Measurements from ENCODE around the gene JUP. TPM values are rescaled to one million over a fixed set of nuclear protein-coding genes. Genes with fewer than 3 reads are reported as not detected.

JUP gene
- total and polyA plus RNA-seq, 2 of the 13 experiments (the other 11 are each of a cell fraction or from before 2014, with no cell fraction given), result 12.1 to 20.6 TPM

DNA sequence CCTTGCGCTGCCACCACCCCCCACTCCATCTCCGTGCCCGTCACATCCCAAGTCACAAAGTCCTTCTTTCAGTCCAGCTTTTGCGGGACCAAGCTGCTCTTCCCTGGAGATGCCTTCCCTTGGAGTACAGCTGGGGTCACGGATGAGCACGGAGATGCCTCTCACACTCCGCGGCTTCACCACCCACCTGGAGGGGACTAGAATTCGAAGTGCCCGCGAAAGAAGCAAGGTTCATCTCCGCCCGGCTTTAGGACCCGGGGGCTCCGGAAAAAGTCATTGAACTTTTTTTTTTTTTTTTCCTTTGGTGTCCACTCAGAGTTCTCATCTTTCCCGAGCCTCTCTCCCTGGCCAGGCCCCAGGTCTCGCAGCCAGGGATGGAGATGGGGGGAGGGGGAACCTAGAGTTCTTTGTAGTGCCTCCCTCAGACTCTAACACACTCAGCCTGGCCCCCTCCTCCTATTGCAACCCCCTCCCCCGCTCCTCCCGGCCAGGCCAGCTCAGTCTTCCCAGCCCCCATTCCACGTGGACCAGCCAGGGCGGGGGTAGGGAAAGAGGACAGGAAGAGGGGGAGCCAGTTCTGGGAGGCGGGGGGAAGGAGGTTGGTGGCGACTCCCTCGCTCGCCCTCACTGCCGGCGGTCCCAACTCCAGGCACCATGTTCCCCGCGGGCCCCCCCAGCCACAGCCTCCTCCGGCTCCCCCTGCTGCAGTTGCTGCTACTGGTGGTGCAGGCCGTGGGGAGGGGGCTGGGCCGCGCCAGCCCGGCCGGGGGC, 26.1 kb upstream of the JUP start, which contains the start of gene FKBP10 (continued):
- TF ChIP-seq, protein P1, sequence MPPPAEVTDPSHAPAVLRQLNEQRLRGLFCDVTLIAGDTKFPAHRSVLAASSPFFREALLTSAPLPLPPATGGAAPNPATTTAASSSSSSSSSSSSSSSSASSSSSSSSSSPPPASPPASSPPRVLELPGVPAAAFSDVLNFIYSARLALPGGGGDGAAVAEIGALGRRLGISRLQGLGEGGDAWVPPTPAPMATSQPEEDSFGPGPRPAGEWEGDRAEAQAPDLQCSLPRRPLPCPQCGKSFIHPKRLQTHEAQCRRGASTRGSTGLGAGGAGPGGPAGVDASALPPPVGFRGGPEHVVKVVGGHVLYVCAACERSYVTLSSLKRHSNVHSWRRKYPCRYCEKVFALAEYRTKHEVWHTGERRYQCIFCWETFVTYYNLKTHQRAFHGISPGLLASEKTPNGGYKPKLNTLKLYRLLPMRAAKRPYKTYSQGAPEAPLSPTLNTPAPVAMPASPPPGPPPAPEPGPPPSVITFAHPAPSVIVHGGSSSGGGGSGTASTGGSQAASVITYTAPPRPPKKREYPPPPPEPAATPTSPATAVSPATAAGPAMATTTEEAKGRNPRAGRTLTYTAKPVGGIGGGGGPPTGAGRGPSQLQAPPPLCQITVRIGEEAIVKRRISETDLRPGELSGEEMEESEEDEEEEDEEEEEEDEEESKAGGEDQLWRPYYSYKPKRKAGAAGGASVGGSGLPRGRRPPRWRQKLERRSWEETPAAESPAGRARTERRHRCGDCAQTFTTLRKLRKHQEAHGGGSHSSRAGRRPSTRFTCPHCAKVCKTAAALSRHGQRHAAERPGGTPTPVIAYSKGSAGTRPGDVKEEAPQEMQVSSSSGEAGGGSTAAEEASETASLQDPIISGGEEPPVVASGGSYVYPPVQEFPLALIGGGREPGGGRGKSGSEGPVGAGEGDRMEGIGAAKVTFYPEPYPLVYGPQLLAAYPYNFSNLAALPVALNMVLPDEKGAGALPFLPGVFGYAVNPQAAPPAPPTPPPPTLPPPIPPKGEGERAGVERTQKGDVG (CRISPR knock-in tag; IDR thresholded peaks at IDR 0.05; ENCODE audit: borderline replicate concordance), result no peak
- TF ChIP-seq, protein P2, sequence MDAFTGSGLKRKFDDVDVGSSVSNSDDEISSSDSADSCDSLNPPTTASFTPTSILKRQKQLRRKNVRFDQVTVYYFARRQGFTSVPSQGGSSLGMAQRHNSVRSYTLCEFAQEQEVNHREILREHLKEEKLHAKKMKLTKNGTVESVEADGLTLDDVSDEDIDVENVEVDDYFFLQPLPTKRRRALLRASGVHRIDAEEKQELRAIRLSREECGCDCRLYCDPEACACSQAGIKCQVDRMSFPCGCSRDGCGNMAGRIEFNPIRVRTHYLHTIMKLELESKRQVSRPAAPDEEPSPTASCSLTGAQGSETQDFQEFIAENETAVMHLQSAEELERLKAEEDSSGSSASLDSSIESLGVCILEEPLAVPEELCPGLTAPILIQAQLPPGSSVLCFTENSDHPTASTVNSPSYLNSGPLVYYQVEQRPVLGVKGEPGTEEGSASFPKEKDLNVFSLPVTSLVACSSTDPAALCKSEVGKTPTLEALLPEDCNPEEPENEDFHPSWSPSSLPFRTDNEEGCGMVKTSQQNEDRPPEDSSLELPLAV (CRISPR knock-in tag; conservative IDR thresholded peaks at IDR 0.05; ENCODE audit: low read depth), result no peak
- TF ChIP-seq DNMT1 (CRISPR knock-in tag; IDR thresholded peaks at IDR 0.05) (no peak), ZIK1 (CRISPR knock-in tag; IDR thresholded peaks at IDR 0.05; ENCODE audit: borderline replicate concordance, low read depth) (no peak), PHF8 (CRISPR knock-in tag; IDR thresholded peaks at IDR 0.05) (peak; percentile 69), NFYB (CRISPR knock-in tag; IDR thresholded peaks at IDR 0.05) (no peak; the same call in 1 of the 2 replicates), ZFX (CRISPR knock-in tag; IDR thresholded peaks at IDR 0.05; ENCODE audit: low read depth) (peak; percentile 75), KMT2B (CRISPR knock-in tag; IDR thresholded peaks at IDR 0.05) (no peak), ZNF224 (CRISPR knock-in tag; IDR thresholded peaks at IDR 0.05) (no peak), PRMT3 (CRISPR knock-in tag; IDR thresholded peaks at IDR 0.05; ENCODE audit: borderline replicate concordance, low read depth) (no peak), ZNF337 (CRISPR knock-in tag; IDR thresholded peaks at IDR 0.05; ENCODE audit: borderline replicate concordance, low read depth) (no peak), ZNF496 (CRISPR knock-in tag; IDR thresholded peaks at IDR 0.05; ENCODE audit: insufficient replicate concordance) (no peak), JARID2 (CRISPR knock-in tag; IDR thresholded peaks at IDR 0.05; ENCODE audit: insufficient replicate concordance) (no peak), TMF1 (CRISPR knock-in tag; IDR thresholded peaks at IDR 0.05; ENCODE audit: low read depth) (no peak), ZNF678 (CRISPR knock-in tag; IDR thresholded peaks at IDR 0.05) (no peak), CREB1 (IDR thresholded peaks at IDR 0.05) (0 out of 2 replicates have a peak, but pooled peaks have one; percentile 5), CREB1 (CRISPR knock-in tag; IDR thresholded peaks at IDR 0.05) (no peak), YY1 (IDR thresholded peaks at IDR 0.05; ENCODE audit: insufficient read depth, insufficient replicate concordance, low read depth, low read length) (peak; percentile 60), ZNF101 (CRISPR knock-in tag; IDR thresholded peaks at IDR 0.05; ENCODE audit: borderline replicate concordance, low read depth) (no peak)
- TF ChIP-seq, protein P3, sequence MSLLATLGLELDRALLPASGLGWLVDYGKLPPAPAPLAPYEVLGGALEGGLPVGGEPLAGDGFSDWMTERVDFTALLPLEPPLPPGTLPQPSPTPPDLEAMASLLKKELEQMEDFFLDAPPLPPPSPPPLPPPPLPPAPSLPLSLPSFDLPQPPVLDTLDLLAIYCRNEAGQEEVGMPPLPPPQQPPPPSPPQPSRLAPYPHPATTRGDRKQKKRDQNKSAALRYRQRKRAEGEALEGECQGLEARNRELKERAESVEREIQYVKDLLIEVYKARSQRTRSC (CRISPR knock-in tag; IDR thresholded peaks at IDR 0.05; ENCODE audit: low read depth), result no peak
- TF ChIP-seq, protein P4, sequence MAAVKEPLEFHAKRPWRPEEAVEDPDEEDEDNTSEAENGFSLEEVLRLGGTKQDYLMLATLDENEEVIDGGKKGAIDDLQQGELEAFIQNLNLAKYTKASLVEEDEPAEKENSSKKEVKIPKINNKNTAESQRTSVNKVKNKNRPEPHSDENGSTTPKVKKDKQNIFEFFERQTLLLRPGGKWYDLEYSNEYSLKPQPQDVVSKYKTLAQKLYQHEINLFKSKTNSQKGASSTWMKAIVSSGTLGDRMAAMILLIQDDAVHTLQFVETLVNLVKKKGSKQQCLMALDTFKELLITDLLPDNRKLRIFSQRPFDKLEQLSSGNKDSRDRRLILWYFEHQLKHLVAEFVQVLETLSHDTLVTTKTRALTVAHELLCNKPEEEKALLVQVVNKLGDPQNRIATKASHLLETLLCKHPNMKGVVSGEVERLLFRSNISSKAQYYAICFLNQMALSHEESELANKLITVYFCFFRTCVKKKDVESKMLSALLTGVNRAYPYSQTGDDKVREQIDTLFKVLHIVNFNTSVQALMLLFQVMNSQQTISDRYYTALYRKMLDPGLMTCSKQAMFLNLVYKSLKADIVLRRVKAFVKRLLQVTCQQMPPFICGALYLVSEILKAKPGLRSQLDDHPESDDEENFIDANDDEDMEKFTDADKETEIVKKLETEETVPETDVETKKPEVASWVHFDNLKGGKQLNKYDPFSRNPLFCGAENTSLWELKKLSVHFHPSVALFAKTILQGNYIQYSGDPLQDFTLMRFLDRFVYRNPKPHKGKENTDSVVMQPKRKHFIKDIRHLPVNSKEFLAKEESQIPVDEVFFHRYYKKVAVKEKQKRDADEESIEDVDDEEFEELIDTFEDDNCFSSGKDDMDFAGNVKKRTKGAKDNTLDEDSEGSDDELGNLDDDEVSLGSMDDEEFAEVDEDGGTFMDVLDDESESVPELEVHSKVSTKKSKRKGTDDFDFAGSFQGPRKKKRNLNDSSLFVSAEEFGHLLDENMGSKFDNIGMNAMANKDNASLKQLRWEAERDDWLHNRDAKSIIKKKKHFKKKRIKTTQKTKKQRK (IDR thresholded peaks at IDR 0.05; ENCODE audit: low read length), result no peak
